ENCODE results near the gene SERPINB7.

- no peak for TF ChIP-seq MAX (IDR thresholded peaks at IDR 0.05)
- TF ChIP-seq RAD21 (IDR thresholded peaks at IDR 0.05 in 1 of 2, conservative IDR thresholded peaks at IDR 0.05 in 1 of 2; ENCODE audit: low read depth in 2 of 2, low read length in 2 of 2), result no peak
- no peak for TF ChIP-seq EGR1 (IDR thresholded peaks at IDR 0.05; ENCODE audit: borderline replicate concordance, low read depth, low read length)
- TF ChIP-seq TAF7 (optimal IDR thresholded peaks at IDR 0.05; ENCODE audit: borderline replicate concordance, low read depth, low read length), result no peak
- no peak for TF ChIP-seq RFX5 (IDR thresholded peaks at IDR 0.05; ENCODE audit: borderline replicate concordance, low read depth, low read length)
- no peak for TF ChIP-seq CTCF (IDR thresholded peaks at IDR 0.05; ENCODE audit: control extremely low read depth in 1 of 3, insufficient read depth in 1 of 3, low read depth in 1 of 3, low read length in 3 of 3)
- no peak for TF ChIP-seq SP2 (IDR thresholded peaks at IDR 0.05; ENCODE audit: low read length)
- TF ChIP-seq POLR2A (IDR thresholded peaks at IDR 0.05; ENCODE audit: control extremely low read depth in 1 of 2, low read depth in 2 of 2, low read length in 2 of 2), result no peak
- TF ChIP-seq POLR2AphosphoS5 (IDR thresholded peaks at IDR 0.05; ENCODE audit: low read depth, low read length), result no peak
- no peak for TF ChIP-seq EZH2 (IDR thresholded peaks at IDR 0.05; ENCODE audit: low read depth, low read length, severe bottlenecking)
- no peak for TF ChIP-seq CHD7 (IDR thresholded peaks at IDR 0.05; ENCODE audit: insufficient replicate concordance, low read length)
- TF ChIP-seq CHD2 (IDR thresholded peaks at IDR 0.05; ENCODE audit: low read length), result no peak
These were observed 56.0 kb downstream of the SERPINB7 start for GRCh38 chr18:63831080-63831788.

Measured in H1 (cell line).